Tibial nerve (tissue), 3 donors: ENCODE results near the gene ZNF688.

ENCODE experiments used
- CTCF ChIP-seq, 5 experiments: fragments of 200-600 bp in 3 of 5; fragments of 450-650 bp in 2 of 5; sonication (generic) in 3 of 5; IDR thresholded peaks; one replicate each; pipeline ENCODE4 v1.5.1; 2016 to 2019; ENCODE audit warnings: antibody characterized with exemption in 5 of 5, mild to moderate bottlenecking in 3 of 5, moderate library complexity in 2 of 5
- POLR2A ChIP-seq, 2 donors: fragments of 450-650 bp; IDR thresholded peaks; one replicate each; pipeline ENCODE4 v1.6.1; 2017; ENCODE audit warnings: antibody characterized with exemption in 2 of 2, mild to moderate bottlenecking in 2 of 2, moderate library complexity in 2 of 2

- TF ChIP-seq POLR2A (IDR thresholded peaks at IDR 0.05) (no peak), CTCF (IDR thresholded peaks at IDR 0.05) (no peak)
Measured at GRCh38 chr16:30551781-30552180, 19.7 kb downstream of the ZNF688 start.
